ENCODE results near the gene TESK2. TPM values are rescaled to one million over a fixed set of nuclear protein-coding genes. Genes with fewer than 3 reads are reported as not detected.
"Not testable (repeated sequence)": the region's sequence is repeated elsewhere in the genome, so short reads cannot be mapped to it uniquely, and the experiment has no call there.

Gene TESK2
- total RNA-seq, 2 donors from 2014 or later = 2.8 to 3.5 TPM

GRCh38 chr1:45477646-45478045, 13.3 kb downstream of the TESK2 start:
- DNase-seq (ENCODE audit: low spot score) = no peak
- no peaks in the 10 kb centered on the region for H3K36me3 ChIP-seq

GRCh38 chr1:45474194-45474593, 16.8 kb downstream of the TESK2 start:
- not testable (repeated sequence) for H3K27ac ChIP-seq; H3K9me3 ChIP-seq; H3K4me3 ChIP-seq; H3K36me3 ChIP-seq; H3K27me3 ChIP-seq; H3K4me1 ChIP-seq; DNase-seq (ENCODE audit: low spot score)

More at GRCh38 chr1:45477646-45478045, 13.3 kb downstream of the TESK2 start:
- no peaks in the 10 kb centered on the region for H3K27me3 ChIP-seq
- H3K9me3 ChIP-seq = no peaks in the 10 kb centered on the region
- no peak overlapping the region for H3K27ac ChIP-seq
- H3K4me3 ChIP-seq = no peak overlapping the region
- TF ChIP-seq CTCF (IDR thresholded peaks at IDR 0.05) = no peak
- H3K4me1 ChIP-seq = no peaks in the 10 kb centered on the region

GRCh38 chr1:45473302-45473701, 17.7 kb downstream of the TESK2 start:
- Histone ChIP-seq H3K36me3 (no peaks in the 10 kb centered on the region), H3K9me3 (no peaks in the 10 kb centered on the region), H3K27ac (no peak overlapping the region), H3K4me1 (no peaks in the 10 kb centered on the region), H3K4me3 (no peak overlapping the region), H3K27me3 (no peaks in the 10 kb centered on the region)
- DNase-seq (ENCODE audit: low spot score) = no peak
- TF ChIP-seq CTCF (IDR thresholded peaks at IDR 0.05) = no peak

- Histone ChIP-seq H3K36me3 (no peaks in the 10 kb centered on the region), H3K27ac (no peak overlapping the region), H3K9me3 (no peaks in the 10 kb centered on the region), H3K4me3 (no peak overlapping the region), H3K27me3 (no peaks in the 10 kb centered on the region), H3K4me1 (no peaks in the 10 kb centered on the region)
- no peak for TF ChIP-seq CTCF (IDR thresholded peaks at IDR 0.05)
- DNase-seq (ENCODE audit: low spot score) = no peak
Measured at GRCh38 chr1:45470306-45470798, 20.6 kb downstream of the TESK2 start.

GRCh38 chr1:45467353-45467752, 23.6 kb downstream of the TESK2 start:
- not testable (repeated sequence) for H3K27me3 ChIP-seq; H3K9me3 ChIP-seq; H3K36me3 ChIP-seq; H3K4me1 ChIP-seq; H3K4me3 ChIP-seq; H3K27ac ChIP-seq; DNase-seq (ENCODE audit: low spot score)

- DNase-seq (ENCODE audit: low spot score) = no peak
- H3K4me3 ChIP-seq = no peak overlapping the region
- no peak for TF ChIP-seq CTCF (IDR thresholded peaks at IDR 0.05)
- H3K27ac ChIP-seq = no peak overlapping the region
- no peaks in the 10 kb centered on the region for H3K9me3 ChIP-seq
- H3K36me3 ChIP-seq = no peaks in the 10 kb centered on the region
- H3K27me3 ChIP-seq = no peaks in the 10 kb centered on the region
- no peaks in the 10 kb centered on the region for H3K4me1 ChIP-seq
Measured at GRCh38 chr1:45465277-45465676, 25.7 kb downstream of the TESK2 start.

GRCh38 chr1:45458894-45459293, 32.1 kb downstream of the TESK2 start:
- Histone ChIP-seq H3K4me1 (no peaks in the 10 kb centered on the region), H3K4me3 (no peak overlapping the region), H3K27ac (no peak overlapping the region), H3K27me3 (no peaks in the 10 kb centered on the region), H3K9me3 (no peaks in the 10 kb centered on the region), H3K36me3 (no peaks in the 10 kb centered on the region)
- DNase-seq (ENCODE audit: low spot score) = no peak
- TF ChIP-seq CTCF (IDR thresholded peaks at IDR 0.05) = no peak

Measured in right atrium auricular region (tissue), 2 donors.